Ovary (tissue), 3 donors: ENCODE data around the gene RNF182.

Experiments used
- CTCF ChIP-seq, 3 donors: fragments of 450-650 bp in 2 of 3; fragments of 200-600 bp in 1 of 3; IDR thresholded peaks; one replicate each; pipeline versions ENCODE4 v1.5.1 to v1.8.0; 2016 to 2022; ENCODE audit warnings: antibody characterized with exemption in 3 of 3, mild to moderate bottlenecking in 1 of 3
- POLR2A ChIP-seq: fragments of 450-650 bp; IDR thresholded peaks from one replicate; pipeline ENCODE4 v1.6.1; 2017; ENCODE audit warnings: antibody characterized with exemption, mild to moderate bottlenecking, moderate library complexity
- donor health status: DM: no; HTN: no; CAD: no.

- TF ChIP-seq POLR2A = no peak
- no peak for TF ChIP-seq CTCF (IDR thresholded peaks at IDR 0.05)
Measured at GRCh38 chr6:14010275-14010674, 85.5 kb downstream of the RNF182 start.
